Uterus (tissue), 4 donors: Measurements from ENCODE around the gene SORCS3. TPM values are rescaled to one million over a fixed set of nuclear protein-coding genes. Genes with fewer than 3 reads are reported as not detected.

Source experiments
- DNase-seq, 2 donors: peaks; one replicate each; pipeline ENCODE4 v3.0.0-alpha.2; 2019 to 2020
- H3K27ac ChIP-seq, 2 donors: fragments of 200-600 bp; sonication (generic); 1 replicate in 1 of 2; 2 replicates in 1 of 2; pipeline ENCODE4 v1.5.1; 2016 to 2018
- H3K27me3 ChIP-seq, 2 donors: fragments of 200-600 bp; sonication (generic); one replicate each; pipeline ENCODE4 v1.5.1; 2018 to 2019; ENCODE audit warnings: control low read depth in 1 of 2
- H3K36me3 ChIP-seq, 2 donors: fragments of 200-600 bp; sonication (generic); one replicate each; pipeline ENCODE4 v1.5.1; 2019; ENCODE audit warnings: control low read depth in 1 of 2
- H3K4me1 ChIP-seq, 2 donors: fragments of 200-600 bp; sonication (generic); one replicate each; pipeline ENCODE4 v1.5.1; 2018 to 2019; ENCODE audit warnings: control low read depth in 1 of 2
- H3K4me3 ChIP-seq, 2 donors: fragments of 200-600 bp; sonication (generic); 1 replicate in 1 of 2; 2 replicates in 1 of 2; pipeline ENCODE4 v1.5.1; 2018 to 2019; ENCODE audit warnings: mild to moderate bottlenecking in 1 of 2
- H3K9me3 ChIP-seq, 2 donors: fragments of 200-600 bp; sonication (generic); one replicate each; pipeline ENCODE4 v1.5.1; 2019; ENCODE audit warnings: control low read depth in 1 of 2
- CTCF ChIP-seq, 4 experiments: fragments of 200-600 bp in 2 of 4; fragments of 450-650 bp in 2 of 4; sonication (generic) in 2 of 4; IDR thresholded peaks; one replicate each; pipeline ENCODE4 v1.5.1; 2016 to 2019; ENCODE audit warnings: antibody characterized with exemption in 4 of 4, mild to moderate bottlenecking in 2 of 4, moderate library complexity in 1 of 4
- POLR2A ChIP-seq, 2 donors: fragments of 450-650 bp; IDR thresholded peaks; one replicate each; pipeline ENCODE4 v1.6.1; 2016; ENCODE audit warnings: antibody characterized with exemption in 2 of 2, mild to moderate bottlenecking in 1 of 2, moderate library complexity in 1 of 2
- intact Hi-C: fragments of 100-400 bp; cut with DNase I; formaldehyde crosslinking; loops from one replicate; pipeline ENCODE4 v1.15.1; 2023; ENCODE audit warnings: low total_unique reads
- total RNA-seq, 4 donors: library from RNA; depleted of rRNA in 3 of 4; stranded (reverse); fragments of >200 nt in 3 of 4; gene quantifications; one replicate each; pipeline versions ENCODE4 v1.1.0 to v1.2.4, GENCODE V29; 2014 to 2023
- donor health status: DM: yes; HTN: yes; CAD: no.

The SORCS3 gene
- total RNA-seq, 4 donors from 2014 or later: 0.77 to 2.4 TPM; not detected in 2

GRCh38 chr10:104744052-104744451 is 103.0 kb downstream of the SORCS3 start:
- intact Hi-C loops: no loop called here
- DNase-seq: no peak
- no peaks in the 10 kb centered on the region for H3K27me3 ChIP-seq
- no peaks in the 10 kb centered on the region for H3K36me3 ChIP-seq
- H3K9me3 ChIP-seq: no peaks in the 10 kb centered on the region
- H3K4me1 ChIP-seq: no peaks in the 10 kb centered on the region
- H3K27ac ChIP-seq: no peak overlapping the region
- no peak for TF ChIP-seq CTCF (IDR thresholded peaks at IDR 0.05)
- TF ChIP-seq POLR2A (IDR thresholded peaks at IDR 0.05): no peak
- no peak overlapping the region for H3K4me3 ChIP-seq

DNA sequence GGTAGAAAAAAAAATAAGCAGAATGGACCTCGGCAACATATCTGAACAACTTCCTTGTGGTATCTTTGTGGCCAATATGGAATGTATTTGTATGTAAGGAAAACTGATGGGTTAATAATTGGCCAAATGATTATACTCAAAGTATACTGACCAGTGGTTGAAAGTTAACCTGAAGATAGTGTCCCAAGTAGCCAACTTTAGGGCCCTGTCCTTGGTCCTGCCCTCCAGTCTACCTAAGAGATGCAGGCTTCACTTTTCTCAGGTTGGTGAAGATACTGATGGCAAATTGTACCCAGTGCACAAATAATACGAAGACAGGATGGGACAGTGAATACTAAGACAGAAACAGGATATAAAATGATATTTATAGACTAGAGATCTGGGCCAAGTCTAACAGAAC is 109.2 kb downstream of the SORCS3 start:
- DNase-seq: no peak
- H3K27ac ChIP-seq: no peak overlapping the region
- no peaks in the 10 kb centered on the region for H3K36me3 ChIP-seq
- no peak overlapping the region for H3K4me3 ChIP-seq
- H3K27me3 ChIP-seq: no peaks in the 10 kb centered on the region
- intact Hi-C loops: no loop called here
- H3K4me1 ChIP-seq: no peaks in the 10 kb centered on the region
- H3K9me3 ChIP-seq: no peaks in the 10 kb centered on the region
- TF ChIP-seq CTCF (IDR thresholded peaks at IDR 0.05) (no peak), POLR2A (IDR thresholded peaks at IDR 0.05) (no peak)

DNA sequence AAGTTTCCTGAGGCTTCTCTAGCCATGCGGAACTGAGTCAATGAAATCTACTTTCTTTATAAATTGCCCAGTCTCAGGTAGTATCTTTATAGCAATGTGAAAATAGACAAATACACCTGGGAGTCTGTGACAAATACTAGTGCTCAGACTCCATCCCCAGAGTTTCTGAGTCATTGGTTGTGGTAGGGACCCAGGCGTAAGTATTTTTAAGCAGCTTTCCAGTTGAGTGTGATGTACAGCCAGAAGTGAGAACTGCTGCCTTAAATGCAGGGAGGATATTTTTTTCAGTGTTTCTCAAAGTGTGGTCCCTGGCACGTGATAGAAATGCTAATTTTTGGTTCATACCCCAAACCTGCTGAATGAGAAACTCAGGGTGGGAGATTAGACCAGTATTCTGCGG is 121.7 kb downstream of the SORCS3 start:
- no peak for DNase-seq
- no peaks in the 10 kb centered on the region for H3K4me1 ChIP-seq
- no peak overlapping the region for H3K27ac ChIP-seq
- intact Hi-C loops: no loop called here
- no peak overlapping the region for H3K4me3 ChIP-seq
- TF ChIP-seq CTCF (IDR thresholded peaks at IDR 0.05) (no peak), POLR2A (IDR thresholded peaks at IDR 0.05) (no peak)
- H3K9me3 ChIP-seq: no peaks in the 10 kb centered on the region
- H3K27me3 ChIP-seq: no peaks in the 10 kb centered on the region
- no peaks in the 10 kb centered on the region for H3K36me3 ChIP-seq

- H3K4me3 ChIP-seq: no peak overlapping the region
- DNase-seq: no peak
- no peak for TF ChIP-seq POLR2A (IDR thresholded peaks at IDR 0.05)
- no peak for TF ChIP-seq CTCF (IDR thresholded peaks at IDR 0.05)
- intact Hi-C loops: no loop called here
- H3K36me3 ChIP-seq: no peaks in the 10 kb centered on the region
- no peaks in the 10 kb centered on the region for H3K9me3 ChIP-seq
- no peak overlapping the region for H3K27ac ChIP-seq
- no peaks in the 10 kb centered on the region for H3K27me3 ChIP-seq
- H3K4me1 ChIP-seq: no peaks in the 10 kb centered on the region
These were observed 125.3 kb downstream of the SORCS3 start for GRCh38 chr10:104766341-104766740.

DNA sequence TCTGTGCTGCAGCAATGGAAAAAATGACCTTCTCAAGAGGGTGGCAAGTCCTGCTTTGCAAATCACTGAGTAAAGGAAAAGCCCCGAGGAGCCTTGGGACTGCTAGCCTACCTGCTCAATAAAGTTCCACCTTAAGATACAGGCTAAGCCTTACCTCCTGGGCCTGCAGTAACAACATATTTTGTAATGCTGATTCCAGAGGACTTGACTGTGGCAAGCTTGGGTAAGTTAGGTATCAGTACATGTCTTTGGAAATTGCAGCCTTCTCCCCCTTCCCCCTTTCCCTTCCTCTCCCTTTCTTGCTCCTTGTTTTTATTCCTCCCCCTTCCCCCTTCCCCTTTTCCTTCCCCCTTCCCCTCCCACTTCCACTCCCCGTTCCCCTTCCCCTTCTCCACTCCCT is 126.2 kb downstream of the SORCS3 start:
- H3K27me3 ChIP-seq: no peaks in the 10 kb centered on the region
- H3K4me3 ChIP-seq: no peak overlapping the region
- H3K4me1 ChIP-seq: no peaks in the 10 kb centered on the region
- no peak for TF ChIP-seq CTCF (IDR thresholded peaks at IDR 0.05)
- TF ChIP-seq POLR2A (IDR thresholded peaks at IDR 0.05): no peak
- H3K36me3 ChIP-seq: no peaks in the 10 kb centered on the region
- intact Hi-C loops: no loop called here
- H3K9me3 ChIP-seq: no peaks in the 10 kb centered on the region
- DNase-seq: no peak
- H3K27ac ChIP-seq: no peak overlapping the region
